ENCODE data around the gene TSSK6. TPM values are rescaled to one million over a fixed set of nuclear protein-coding genes. Genes with fewer than 3 reads are reported as not detected.

TSSK6 gene
- total RNA-seq, 1 donor from 2014 or later: 1.8 TPM

DNA sequence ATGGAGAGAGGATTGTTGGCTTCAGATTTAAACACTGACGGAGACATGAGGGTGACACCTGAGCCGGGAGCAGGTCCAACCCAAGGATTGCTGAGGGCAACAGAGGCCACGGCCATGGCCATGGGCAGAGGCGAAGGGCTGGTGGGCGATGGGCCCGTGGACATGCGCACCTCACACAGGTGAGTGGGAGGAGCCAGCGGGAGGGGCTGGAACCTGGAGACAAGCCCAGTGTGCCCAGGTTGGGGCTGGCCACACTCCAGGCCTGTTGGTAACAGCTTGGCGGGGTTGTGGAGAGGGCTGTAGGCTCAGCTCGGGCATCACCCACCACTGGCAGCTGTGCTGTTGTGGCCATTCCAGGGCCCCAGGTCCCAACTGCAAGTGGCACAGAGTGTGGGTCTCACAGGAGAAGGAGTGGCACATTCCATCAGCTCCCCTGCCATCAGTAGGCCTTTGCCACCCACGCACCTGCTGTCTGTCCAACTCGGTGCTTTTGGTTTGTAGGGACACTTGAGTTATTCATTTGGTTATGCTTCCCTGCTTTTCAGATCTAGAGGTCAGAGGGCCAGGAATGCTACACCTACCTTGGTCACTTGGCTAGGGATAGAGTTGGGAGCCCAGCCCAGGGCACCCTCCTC is 49.8 kb downstream of the TSSK6 start:
- DNase-seq (ENCODE audit: low spot score) (no peak), ATAC-seq (no peak)

DNA sequence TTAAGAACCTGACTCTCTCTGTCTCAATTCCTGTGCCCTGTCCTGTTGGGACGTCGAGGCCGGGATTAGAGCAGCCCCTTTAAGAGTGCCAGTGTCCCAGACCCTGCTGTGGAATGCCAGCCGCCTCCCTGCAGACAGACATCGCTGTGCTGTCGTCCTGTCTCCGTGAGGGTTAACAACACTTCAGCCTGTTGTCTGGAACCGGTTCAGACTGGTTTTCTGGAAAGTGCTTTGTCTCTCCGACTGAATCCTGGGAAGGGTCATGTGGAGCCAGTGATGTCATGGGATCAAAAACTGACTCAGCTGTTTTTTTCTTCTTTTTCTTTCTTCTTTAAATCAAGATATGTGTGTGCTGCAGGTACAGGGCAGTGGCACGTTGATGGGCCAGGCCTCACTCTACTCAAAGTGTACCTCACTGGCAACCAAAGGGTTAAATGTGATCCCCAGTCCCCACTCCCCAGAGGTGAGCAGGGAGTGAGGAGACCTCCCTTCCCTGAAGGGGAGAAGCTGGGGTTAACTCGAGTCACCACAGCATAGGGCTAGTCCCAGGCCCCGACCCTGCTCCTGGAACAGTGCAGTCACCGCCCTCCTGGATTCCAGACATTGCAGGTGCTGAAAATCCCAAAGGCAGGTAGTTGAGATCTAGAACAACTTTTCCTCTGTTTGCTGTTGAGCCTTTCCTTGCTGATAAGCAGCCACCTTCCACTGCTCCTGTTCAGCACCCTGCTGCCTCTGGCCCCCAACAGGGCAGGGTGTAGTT is 50.8 kb downstream of the TSSK6 start:
- no peak for ATAC-seq
- no peak for DNase-seq (ENCODE audit: low spot score)

Other genes with a start within 250 kb of the TSSK6 start
- 73.3 TPM for gene TM6SF2, start 242.2 kb downstream of the TSSK6 start, total RNA-seq
- gene SUGP1, start 195.0 kb downstream of the TSSK6 start, total RNA-seq: 28.6 TPM
- gene MAU2, start 194.7 kb downstream of the TSSK6 start, total RNA-seq: 24.7 TPM
- 36.1 TPM for gene GATAD2A, start 109.9 kb downstream of the TSSK6 start, total RNA-seq
- 200 TPM for gene NDUFA13, start 677 bp upstream of the TSSK6 start, total RNA-seq
- gene YJEFN3, start 13.4 kb upstream of the TSSK6 start, total RNA-seq: 5.9 TPM
- gene CILP2, start 22.7 kb upstream of the TSSK6 start, total RNA-seq: 0.10 TPM
- 0.18 TPM for gene PBX4, start 103.1 kb upstream of the TSSK6 start, total RNA-seq
- gene LPAR2, start 112.7 kb upstream of the TSSK6 start, total RNA-seq: 1.3 TPM
- 3.7 TPM for gene GMIP, start 128.1 kb upstream of the TSSK6 start, total RNA-seq
- gene ATP13A1, start 148.1 kb upstream of the TSSK6 start, total RNA-seq: 34.2 TPM
- gene ZNF101, start 153.3 kb upstream of the TSSK6 start, total RNA-seq: 3.4 TPM
- gene ZNF14, start 217.6 kb upstream of the TSSK6 start, total RNA-seq: 0.40 TPM

Data from left lobe of liver (tissue), 2 donors.